HFFc6 (cell line): Measurements from ENCODE around the gene SYT5. TPM values are rescaled to one million over a fixed set of nuclear protein-coding genes. Genes with fewer than 3 reads are reported as not detected.

ENCODE experiments used
- DNase-seq: peaks from one replicate; pipeline ENCODE4 v3.0.0-alpha.2; 2018
- H3K27ac Mint-ChIP-seq: 2 replicates; pipeline ENCODE4 v1.8.0; 2020; ENCODE audit warnings: mild to moderate bottlenecking, mixed read lengths
- H3K27me3 Mint-ChIP-seq: 2 replicates; pipeline ENCODE4 v1.8.0; 2021; ENCODE audit warnings: mild to moderate bottlenecking, moderate library complexity, mixed read lengths; ENCODE audit not compliant: insufficient read depth
- H3K36me3 Mint-ChIP-seq: 2 replicates; pipeline ENCODE4 v1.8.0; 2021; ENCODE audit warnings: low read depth, mixed read lengths
- H3K4me1 Mint-ChIP-seq: 2 replicates; pipeline ENCODE4 v1.8.0; 2020; ENCODE audit warnings: low read depth, mixed read lengths
- H3K4me3 Mint-ChIP-seq: 2 replicates; pipeline ENCODE4 v1.8.0; 2020; ENCODE audit warnings: mild to moderate bottlenecking, moderate library complexity, mixed read lengths
- H3K9me3 Mint-ChIP-seq: 2 replicates; pipeline ENCODE4 v1.8.0; 2020; ENCODE audit warnings: mild to moderate bottlenecking, mixed read lengths
- CTCF ChIP-seq: fragments of 200-600 bp; sonication (generic); IDR thresholded peaks from 2 replicates; pipeline ENCODE4 v1.5.0; 2021; ENCODE audit warnings: antibody characterized with exemption, mild to moderate bottlenecking
- microRNA-seq: library from miRNA; unstranded; fragments of <30 nt; microRNA quantifications from one replicate; pipeline ENCODE4, GENCODE V29; 2019
- total RNA-seq, 6 experiments: library from RNA; stranded (reverse); fragmentation: NEBNext Ultra II Directional; extraction: Animal tissue kit (Norgen Biotek cat#: 25700); gene quantifications; 2 replicates in 1 of 6; 3 replicates in 5 of 6; pipeline ENCODE4 v1.2.3, GENCODE V29; 2021

The SYT5 gene
- total RNA-seq, 6 experiments from 2014 or later, result 0.09 to 1.2 (median 0.38) TPM; not detected in 3

- no peak; the same call in 1 of the 2 replicates for TF ChIP-seq CTCF
- DNase-seq, result no peak
- Mint-ChIP-seq H3K36me3 (no peaks in the 10 kb centered on the region), H3K27me3 (peaks cover 26% of the 10 kb centered on the region), H3K9me3 (no peaks in the 10 kb centered on the region), H3K27ac (no peak overlapping the region), H3K4me1 (peaks cover 7% of the 10 kb centered on the region; the same call in 1 of the 2 replicates), H3K4me3 (no peak overlapping the region)
Observed at GRCh38 chr19:55132453-55133129, 47.5 kb downstream of the SYT5 start.

GRCh38 chr19:55131421-55131820 lies 48.7 kb downstream of the SYT5 start:
- peak overlapping the region; percentile 12; the same call in 1 of the 2 replicates for H3K4me3 Mint-ChIP-seq
- H3K9me3 Mint-ChIP-seq, result no peaks in the 10 kb centered on the region
- no peak for TF ChIP-seq CTCF
- peaks cover 33% of the 10 kb centered on the region for H3K27me3 Mint-ChIP-seq
- peak; percentile 48 for DNase-seq
- peaks cover 7% of the 10 kb centered on the region; the same call in 1 of the 2 replicates for H3K4me1 Mint-ChIP-seq
- H3K36me3 Mint-ChIP-seq, result no peaks in the 10 kb centered on the region
- H3K27ac Mint-ChIP-seq, result peak overlapping the region; percentile 19; the same call in 1 of the 2 replicates

Small RNA genes within 50 kb of the gene (microRNA-seq; reads per million reads assigned to microRNA genes)
- not detected for gene MIR7975

Other genes starting within 250 kb of the SYT5 start
- gene NLRP7, start 232.8 kb downstream of the SYT5 start, total RNA-seq, result not detected
- gene NLRP2, start 213.9 kb downstream of the SYT5 start, total RNA-seq, result under 1 TPM in 1 of 6 experiments, not detected in 5; 0.26 TPM
- gene GP6, start 142.0 kb downstream of the SYT5 start, total RNA-seq, result not detected
- 1 to 10 TPM; 2.4 to 3.3 (median 2.8) TPM for gene RDH13, start 117.1 kb downstream of the SYT5 start, total RNA-seq
- under 1 TPM in 5 of 6 experiments, not detected in 1; 0.55 to 0.94 (median 0.64) TPM for gene EPS8L1, start 104.4 kb downstream of the SYT5 start, total RNA-seq
- gene PPP1R12C, start 62.7 kb downstream of the SYT5 start, total RNA-seq, result 10 to 100 TPM; 82.7 to 96.0 (median 91.9) TPM
- gene TNNT1, start 31.1 kb downstream of the SYT5 start, total RNA-seq, result 1 to 10 TPM; 4.1 to 8.8 (median 7.3) TPM
- not detected for gene TNNI3, start 22.6 kb downstream of the SYT5 start, total RNA-seq
- 1 to 10 TPM in 1 of 6 experiments, under 1 TPM in 5; 0.20 to 1.1 (median 0.72) TPM for gene DNAAF3, start 13.7 kb downstream of the SYT5 start, total RNA-seq
- 1 to 10 TPM in 1 of 6 experiments, under 1 TPM in 5; 0.45 to 1.0 (median 0.59) TPM for gene PTPRH, start 29.2 kb upstream of the SYT5 start, total RNA-seq
- gene TMEM86B, start 48.5 kb upstream of the SYT5 start, total RNA-seq, result 1 to 10 TPM; 1.8 to 2.7 (median 2.0) TPM
- 10 to 100 TPM; 85.8 to 93.7 (median 88.9) TPM for gene PPP6R1, start 78.7 kb upstream of the SYT5 start, total RNA-seq
- gene HSPBP1, start 99.8 kb upstream of the SYT5 start, total RNA-seq, result 10 to 100 TPM; 37.5 to 43.1 (median 42.5) TPM
- 10 to 100 TPM; 10.9 to 12.0 (median 11.3) TPM for gene BRSK1, start 103.7 kb upstream of the SYT5 start, total RNA-seq
- gene TMEM150B, start 145.1 kb upstream of the SYT5 start, total RNA-seq, result not detected
- gene KMT5C, start 159.6 kb upstream of the SYT5 start, total RNA-seq, result 1 to 10 TPM; 3.8 to 6.2 (median 4.4) TPM
- gene COX6B2, start 174.4 kb upstream of the SYT5 start, total RNA-seq, result not detected
- gene GARIN5B, start 183.0 kb upstream of the SYT5 start, total RNA-seq, result under 1 TPM in 1 of 6 experiments, not detected in 5; 0.05 TPM
- gene IL11, start 190.2 kb upstream of the SYT5 start, total RNA-seq, result 10 to 100 TPM; 22.2 to 43.4 (median 36.1) TPM
- 1 to 10 TPM in 1 of 6 experiments, under 1 TPM in 2, not detected in 3; 0.33 to 1.1 (median 0.61) TPM for gene TMEM190, start 196.5 kb upstream of the SYT5 start, total RNA-seq
- 1 to 10 TPM in 2 of 6 experiments, under 1 TPM in 4; 0.26 to 2.4 (median 0.64) TPM for gene TMEM238, start 204.0 kb upstream of the SYT5 start, total RNA-seq
- 1,000 to 10,000 TPM; 2,082 to 2,537 (median 2,362) TPM for gene RPL28, start 205.6 kb upstream of the SYT5 start, total RNA-seq
- gene UBE2S, start 227.5 kb upstream of the SYT5 start, total RNA-seq, result 100 to 1,000 TPM; 181 to 356 (median 309) TPM